Heart left ventricle (tissue), 13 donors: Measurements from ENCODE around the gene NTM.

Source experiments
- CTCF ChIP-seq, 12 donors: fragments of 200-600 bp; sonication (generic) in 4 of 12; IDR thresholded peaks; one replicate each; pipeline versions ENCODE4 v1.5.0 to v1.8.0; 2018 to 2022; ENCODE audit warnings: antibody characterized with exemption in 12 of 12, mild to moderate bottlenecking in 5 of 12
- POLR2A ChIP-seq, 2 donors: fragments of 450-650 bp; IDR thresholded peaks; one replicate each; pipeline ENCODE4 v1.6.1; 2017; ENCODE audit warnings: antibody characterized with exemption in 2 of 2, mild to moderate bottlenecking in 2 of 2, moderate library complexity in 2 of 2
- donor health status: ischemic (EF 13 %, LVEDD 7.1; RV severe dilation, severe dysfunction).
- donor health status: DM: no; HTN: yes; CAD: no.
- donor health status: DM: no; HTN: no; CAD: no.
- donor health status: ischemic (EF 25% LVEDD 6.9; RV normal size, moderate dysfunction).
- donor health status: ischemic (EF 25% LVEDD 5.7; RV mildly dilated, moderate dysfunction).
- donor health status: ischemic (EF 35%, LVEDD 5.7; RV mildly dilated, moderate dysfunction).
- donor health status: nonischemic (EF 11% LVEDD 7.7; RV severe dilation, severe dysfunction).
- donor health status: DM: yes; HTN: yes; CAD: no.
- donor health status: PGD.
- donor health status: ischemic (EF 29% LVEDD 5.4; RV normal size, mild dysfunction).
- donor health status: nonischemic (EF 23%, LVEDD 6.1; RV moderate dilation, normal function).

GRCh38 chr11:132093536-132094259, 723.3 kb downstream of the NTM start:
- TF ChIP-seq CTCF (IDR thresholded peaks at IDR 0.05) (no peak), POLR2A (IDR thresholded peaks at IDR 0.05) (no peak)
